NCI-H128 (cell line): ENCODE results near the gene MINDY2.
"Not testable (repeated sequence)": the region's sequence is repeated elsewhere in the genome, so short reads cannot be mapped to it uniquely, and the experiment has no call there.

ENCODE experiments used
- DNase-seq: peaks from one replicate; lab custom pipeline; 2025; ENCODE audit not compliant: unreplicated experiment; lab: John Stamatoyannopoulos, UW

Gene MINDY2

GRCh38 chr15:58749532-58750337 is 21.4 kb upstream of the MINDY2 start, which contains the start of gene ADAM10:
ADAM10 (minus strand) TSS chr15:58749707; CDS start chr15:58749534, 173 bp downstream.
- peak; percentile 96 for DNase-seq

- no peak for DNase-seq
Observed at GRCh38 chr15:58752716-58753115, 18.4 kb upstream of the MINDY2 start.

- DNase-seq = no peak
Observed at GRCh38 chr15:58755350-58755749, 15.8 kb upstream of the MINDY2 start.

GRCh38 chr15:58755956-58756355 is 15.1 kb upstream of the MINDY2 start:
- no peak for DNase-seq

GRCh38 chr15:58758141-58758540 is 13.0 kb upstream of the MINDY2 start:
- no peak for DNase-seq

- no peak for DNase-seq
Observed at GRCh38 chr15:58760385-58761009, 10.6 kb upstream of the MINDY2 start.

- DNase-seq = no peak
Observed at GRCh38 chr15:58761010-58761388, 10.1 kb upstream of the MINDY2 start.

GRCh38 chr15:58762285-58762684 is 8.8 kb upstream of the MINDY2 start:
- DNase-seq = no peak

GRCh38 chr15:58762731-58763130 is 8.4 kb upstream of the MINDY2 start:
- DNase-seq = no peak

GRCh38 chr15:58764468-58764867 is 6.6 kb upstream of the MINDY2 start:
- DNase-seq = no peak

- DNase-seq = no peak
Observed at GRCh38 chr15:58766290-58766689, 4.8 kb upstream of the MINDY2 start.

- DNase-seq = not testable (repeated sequence)
Observed at GRCh38 chr15:58768601-58769004, 2.5 kb upstream of the MINDY2 start.

- DNase-seq = no peak
Observed at GRCh38 chr15:58770519-58770856, 614 bp upstream of the MINDY2 start.

GRCh38 chr15:58771621-58772250 is 634 bp downstream of the MINDY2 start:
- no peak for DNase-seq

GRCh38 chr15:58773024-58773423 is 1.9 kb downstream of the MINDY2 start:
- no peak for DNase-seq

- no peak for DNase-seq
Observed at GRCh38 chr15:58775402-58775801, 4.3 kb downstream of the MINDY2 start.

- DNase-seq = no peak
Observed at GRCh38 chr15:58777107-58777506, 6.0 kb downstream of the MINDY2 start.

- no peak for DNase-seq
Observed at GRCh38 chr15:58779554-58779953, 8.5 kb downstream of the MINDY2 start.

- no peak for DNase-seq
Observed at GRCh38 chr15:58785355-58785754, 14.3 kb downstream of the MINDY2 start.

- no peak for DNase-seq
Observed at GRCh38 chr15:58788056-58788710, 17.1 kb downstream of the MINDY2 start.

GRCh38 chr15:58793862-58794261 is 22.8 kb downstream of the MINDY2 start:
- DNase-seq = no peak

GRCh38 chr15:58795825-58796224 is 24.7 kb downstream of the MINDY2 start:
- no peak for DNase-seq
